Peyer's patch (tissue), 4 donors: Measurements from ENCODE around the gene BLNK.

ENCODE experiments used
- CTCF ChIP-seq, 6 experiments: fragments of 450-650 bp in 4 of 6; fragments of 200-600 bp in 2 of 6; sonication (generic) in 1 of 6; IDR thresholded peaks; one replicate each; pipeline ENCODE4 v1.5.1; 2017 to 2019; ENCODE audit warnings: antibody characterized with exemption in 6 of 6, mild to moderate bottlenecking in 3 of 6, moderate library complexity in 1 of 6
- POLR2A ChIP-seq, 2 donors: fragments of 450-650 bp; IDR thresholded peaks; one replicate each; pipeline ENCODE4 v1.5.1; 2017; ENCODE audit warnings: antibody characterized with exemption in 2 of 2, mild to moderate bottlenecking in 2 of 2, moderate library complexity in 2 of 2

- TF ChIP-seq CTCF (IDR thresholded peaks at IDR 0.05) (no peak), POLR2A (IDR thresholded peaks at IDR 0.05) (no peak)
Observed at GRCh38 chr10:96188421-96188820, 82.9 kb downstream of the BLNK start.
